ENCODE measurements around the gene GOLGA6C.
"Not testable (repeated sequence)": the region's sequence is repeated elsewhere in the genome, so short reads cannot be mapped to it uniquely, and the experiment has no call there.

The GOLGA6C gene

GRCh38 chr15:75314552-75315290 is 56.6 kb downstream of the GOLGA6C start:
- no peak for DNase-seq (ENCODE audit: low read depth in 3 of 3, low spot score in 1 of 3)

GRCh38 chr15:75319231-75319897 is 61.2 kb downstream of the GOLGA6C start:
- DNase-seq (ENCODE audit: low read depth in 3 of 3, low spot score in 1 of 3): not testable (repeated sequence)
